HL-60 (cell line): ENCODE data around the gene RASA1.

Source experiments
- CTCF ChIP-seq: IDR thresholded peaks from one replicate; pipeline ENCODE4 v1.5.1; 2011; ENCODE audit warnings: low read length, control low read depth, inconsistent platforms; ENCODE audit not compliant: insufficient read depth
- POLR2AphosphoS5 ChIP-seq: IDR thresholded peaks from 2 replicates; pipeline ENCODE4 v1.6.1; 2012; ENCODE audit warnings: low read depth
- REST ChIP-seq: IDR thresholded peaks from 2 replicates; pipeline ENCODE4 v1.6.1; 2012; ENCODE audit warnings: low read depth; ENCODE audit not compliant: insufficient replicate concordance

- TF ChIP-seq CTCF (no peak), REST (no peak), POLR2AphosphoS5 (no peak)
Observed at GRCh38 chr5:87229780-87230179, 37.9 kb upstream of the RASA1 start.
